OCI-LY1 (cell line): ENCODE data around the gene CARNS1.

Experiments used
- H2AFZ ChIP-seq: fragments of 200-600 bp; sonication (generic), shearing (Covaris generic); 2 replicates; pipeline ENCODE4 v1.6.0; 2014; ENCODE audit warnings: antibody characterized with exemption, mild to moderate bottlenecking, low read length
- H3F3A ChIP-seq: fragments of 200-600 bp; sonication (generic), shearing (Covaris generic); 2 replicates; pipeline ENCODE4 v1.6.0; 2014; ENCODE audit warnings: mild to moderate bottlenecking, antibody characterized with exemption, low read length, moderate library complexity; ENCODE audit not compliant: insufficient read depth
- H3K27ac ChIP-seq: fragments of 200-600 bp; sonication (generic); 2 replicates; pipeline ENCODE4 v1.5.1; 2014; ENCODE audit warnings: low read length, mixed run types, mild to moderate bottlenecking, low read depth; ENCODE audit not compliant: poor library complexity, severe bottlenecking
- H3K27me3 ChIP-seq: fragments of 200-600 bp; sonication (generic); 2 replicates; pipeline ENCODE4 v1.6.0; 2014; ENCODE audit warnings: antibody characterized with exemption, mild to moderate bottlenecking, low read length, moderate library complexity; ENCODE audit not compliant: insufficient read depth
- H3K36me3 ChIP-seq: fragments of 200-600 bp; sonication (generic); 2 replicates; pipeline ENCODE4 v1.6.1; 2014; ENCODE audit warnings: mild to moderate bottlenecking, antibody characterized with exemption, low read length, moderate library complexity, mixed read lengths; ENCODE audit not compliant: insufficient read depth
- H3K4me1 ChIP-seq: fragments of 200-600 bp; sonication (generic); 2 replicates; pipeline ENCODE4 v1.5.1; 2014; ENCODE audit warnings: mild to moderate bottlenecking, low read length, moderate library complexity; ENCODE audit not compliant: insufficient read depth, severe bottlenecking
- H3K4me2 ChIP-seq: fragments of 200-600 bp; sonication (generic), shearing (Covaris generic); 2 replicates; pipeline ENCODE4 v1.6.1; 2014; ENCODE audit warnings: low read length
- H3K4me3 ChIP-seq: fragments of 200-600 bp; sonication (generic); 2 replicates; pipeline ENCODE4 v1.5.1; 2014; ENCODE audit warnings: low read length, low read depth, mild to moderate bottlenecking, mixed read lengths; ENCODE audit not compliant: poor library complexity, severe bottlenecking
- H3K79me2 ChIP-seq: fragments of 200-600 bp; shearing (Covaris generic); 2 replicates; pipeline ENCODE4 v1.6.1; 2016; ENCODE audit warnings: mixed run types, low read length, mixed read lengths; ENCODE audit not compliant: insufficient read depth
- H3K9ac ChIP-seq: fragments of 200-600 bp; sonication (generic), shearing (Covaris generic); 2 replicates; pipeline ENCODE4 v1.6.1; 2014; ENCODE audit warnings: mild to moderate bottlenecking, low read length, mixed read lengths
- H3K9me2 ChIP-seq: fragments of 200-600 bp; sonication (generic), shearing (Covaris generic); 2 replicates; pipeline ENCODE4 v1.6.1; 2014; ENCODE audit warnings: low read depth, mild to moderate bottlenecking, low read length, mixed read lengths
- H3K9me3 ChIP-seq: fragments of 200-600 bp; shearing (Covaris generic); 2 replicates; pipeline ENCODE4 v1.6.1; 2014; ENCODE audit warnings: low read length, mixed read lengths
- H4K20me1 ChIP-seq: fragments of 200-600 bp; sonication (generic), shearing (Covaris generic); 2 replicates; pipeline ENCODE4 v1.6.0; 2016; ENCODE audit warnings: mild to moderate bottlenecking, low read length; ENCODE audit not compliant: insufficient read depth
- EZH2 ChIP-seq: fragments of 200-600 bp; sonication (generic), shearing (Covaris generic); IDR thresholded peaks from 2 replicates; pipeline ENCODE4 v1.8.0; 2017; ENCODE audit warnings: borderline replicate concordance, mixed run types, mild to moderate bottlenecking, antibody characterized with exemption, low read length, moderate library complexity, mixed read lengths
- TF ChIP-seq, protein P1 (sequence below): fragments of 200-600 bp; sonication (generic), shearing (Covaris generic); IDR thresholded peaks from 2 replicates; pipeline ENCODE4 v1.5.1; 2017; ENCODE audit warnings: mild to moderate bottlenecking, antibody characterized with exemption, low read length, moderate library complexity, mixed read lengths

The CARNS1 gene

DNA sequence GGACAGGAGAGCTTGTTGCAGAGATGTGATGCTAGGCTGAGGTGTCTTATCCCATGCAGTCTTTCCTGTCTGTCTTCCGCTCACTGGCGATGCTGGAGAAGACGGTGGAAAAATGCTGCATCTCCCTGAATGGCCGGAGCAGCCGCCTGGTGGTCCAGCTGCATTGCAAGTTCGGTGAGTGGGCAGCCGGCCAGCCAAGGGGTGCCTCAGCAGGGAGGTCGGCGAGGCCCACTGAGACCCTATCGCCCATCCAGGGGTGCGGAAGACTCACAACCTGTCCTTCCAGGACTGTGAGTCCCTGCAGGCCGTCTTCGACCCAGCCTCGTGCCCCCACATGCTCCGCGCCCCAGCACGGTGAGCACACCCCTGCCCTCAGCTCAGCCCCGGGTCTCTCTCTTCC lies 22.0 kb upstream of the CARNS1 start:
- H3K4me2 ChIP-seq = no peak overlapping the region

DNA sequence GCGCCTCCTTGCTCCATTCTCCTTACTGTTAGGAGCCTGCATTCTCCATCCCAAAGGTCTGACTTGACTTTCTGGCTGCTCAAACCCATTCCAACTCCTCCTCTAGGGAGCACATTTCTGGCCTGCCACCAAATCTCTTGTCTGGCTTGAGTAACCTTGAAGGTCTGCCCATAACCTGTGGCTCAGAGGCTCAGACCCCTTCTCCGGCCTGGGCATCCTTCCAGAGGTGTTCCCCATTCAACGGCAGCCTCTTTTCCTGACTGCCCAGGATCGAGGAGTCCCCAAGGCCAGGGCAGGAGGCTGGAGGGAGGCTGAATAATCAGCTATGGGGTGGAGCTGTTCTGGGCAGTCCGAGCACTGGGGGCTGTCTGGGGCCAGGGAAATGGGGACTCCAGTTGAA lies 21.5 kb upstream of the CARNS1 start:
- H3K27ac ChIP-seq = no peak overlapping the region
- H3K36me3 ChIP-seq = peaks cover 52% of the 10 kb centered on the region
- no peaks in the 10 kb centered on the region for H3K9me3 ChIP-seq
- H3K79me2 ChIP-seq = no peaks in the 10 kb centered on the region
- no peaks in the 10 kb centered on the region for H3F3A ChIP-seq
- no peak for TF ChIP-seq EZH2
- TF ChIP-seq, protein P1, sequence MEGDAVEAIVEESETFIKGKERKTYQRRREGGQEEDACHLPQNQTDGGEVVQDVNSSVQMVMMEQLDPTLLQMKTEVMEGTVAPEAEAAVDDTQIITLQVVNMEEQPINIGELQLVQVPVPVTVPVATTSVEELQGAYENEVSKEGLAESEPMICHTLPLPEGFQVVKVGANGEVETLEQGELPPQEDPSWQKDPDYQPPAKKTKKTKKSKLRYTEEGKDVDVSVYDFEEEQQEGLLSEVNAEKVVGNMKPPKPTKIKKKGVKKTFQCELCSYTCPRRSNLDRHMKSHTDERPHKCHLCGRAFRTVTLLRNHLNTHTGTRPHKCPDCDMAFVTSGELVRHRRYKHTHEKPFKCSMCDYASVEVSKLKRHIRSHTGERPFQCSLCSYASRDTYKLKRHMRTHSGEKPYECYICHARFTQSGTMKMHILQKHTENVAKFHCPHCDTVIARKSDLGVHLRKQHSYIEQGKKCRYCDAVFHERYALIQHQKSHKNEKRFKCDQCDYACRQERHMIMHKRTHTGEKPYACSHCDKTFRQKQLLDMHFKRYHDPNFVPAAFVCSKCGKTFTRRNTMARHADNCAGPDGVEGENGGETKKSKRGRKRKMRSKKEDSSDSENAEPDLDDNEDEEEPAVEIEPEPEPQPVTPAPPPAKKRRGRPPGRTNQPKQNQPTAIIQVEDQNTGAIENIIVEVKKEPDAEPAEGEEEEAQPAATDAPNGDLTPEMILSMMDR = no peak
- H3K9me2 ChIP-seq = no peaks in the 10 kb centered on the region
- H3K9ac ChIP-seq = no peak overlapping the region
- H3K4me1 ChIP-seq = peaks cover 44% of the 10 kb centered on the region
- H3K4me3 ChIP-seq = no peak overlapping the region
- no peak overlapping the region for H3K4me2 ChIP-seq
- H4K20me1 ChIP-seq = no peaks in the 10 kb centered on the region
- H2AFZ ChIP-seq = no peak overlapping the region
- no peaks in the 10 kb centered on the region for H3K27me3 ChIP-seq

More for the DNA sequence above, 22.0 kb upstream of the CARNS1 start:
- H3F3A ChIP-seq = no peaks in the 10 kb centered on the region
- H3K9ac ChIP-seq = no peak overlapping the region
- peaks cover 39% of the 10 kb centered on the region for H3K4me1 ChIP-seq
- TF ChIP-seq, protein P1 = no peak
- TF ChIP-seq EZH2 = no peak
- no peaks in the 10 kb centered on the region for H3K79me2 ChIP-seq
- H4K20me1 ChIP-seq = no peaks in the 10 kb centered on the region
- H3K36me3 ChIP-seq = peaks cover 46% of the 10 kb centered on the region
- no peaks in the 10 kb centered on the region for H3K27me3 ChIP-seq
- H3K9me2 ChIP-seq = no peaks in the 10 kb centered on the region
- no peak overlapping the region for H3K4me3 ChIP-seq
- no peak overlapping the region for H3K27ac ChIP-seq
- H2AFZ ChIP-seq = no peak overlapping the region
- no peaks in the 10 kb centered on the region for H3K9me3 ChIP-seq

DNA sequence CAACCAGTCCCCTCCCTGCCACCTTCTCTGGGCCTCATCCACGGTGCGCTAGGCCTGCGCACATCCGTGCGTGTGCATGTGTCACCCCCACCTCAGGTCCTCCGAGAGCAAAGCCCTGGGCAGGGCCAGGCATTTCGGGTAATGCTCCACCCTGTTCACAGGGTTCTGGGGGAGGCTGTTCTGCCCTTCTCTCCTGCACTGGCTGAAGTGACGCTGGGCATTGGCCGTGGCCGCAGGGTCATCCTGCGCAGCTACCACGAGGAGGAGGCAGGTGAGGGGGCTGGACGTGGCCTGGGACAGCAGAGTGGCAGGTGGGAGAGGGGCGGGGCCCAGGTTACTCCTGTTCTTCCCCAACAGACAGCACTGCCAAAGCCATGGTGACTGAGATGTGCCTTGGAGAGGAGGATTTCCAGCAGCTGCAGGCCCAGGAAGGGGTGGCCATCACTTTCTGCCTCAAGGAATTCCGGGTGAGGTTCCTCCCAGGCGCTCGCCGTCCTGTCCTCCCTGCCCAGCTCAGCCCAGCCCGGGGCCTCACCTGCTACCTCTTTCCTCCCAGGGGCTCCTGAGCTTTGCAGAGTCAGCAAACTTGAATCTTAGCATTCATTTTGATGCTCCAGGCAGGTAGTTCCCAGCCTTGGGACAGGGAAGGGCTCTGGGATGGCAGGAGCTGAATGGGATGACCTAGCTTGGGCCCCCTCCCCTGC lies 19.8 kb upstream of the CARNS1 start:
- Histone ChIP-seq H2AFZ (no peak overlapping the region), H3K4me3 (no peak overlapping the region), H4K20me1 (no peaks in the 10 kb centered on the region), H3K36me3 (peaks cover 59% of the 10 kb centered on the region), H3K9ac (no peak overlapping the region), H3K4me1 (peaks cover 59% of the 10 kb centered on the region), H3K9me3 (no peaks in the 10 kb centered on the region), H3K27me3 (no peaks in the 10 kb centered on the region), H3K79me2 (0 out of 2 replicates have a peak, but pooled peaks cover 3% of the 10 kb centered on the region), H3K9me2 (no peaks in the 10 kb centered on the region), H3K4me2 (no peak overlapping the region), H3K27ac (no peak overlapping the region), H3F3A (no peaks in the 10 kb centered on the region; the same call in 1 of the 2 replicates)
- no peak for TF ChIP-seq EZH2
- TF ChIP-seq, protein P1 = no peak
